HFFc6 (cell line): ENCODE data around the gene MYORG. TPM values are rescaled to one million over a fixed set of nuclear protein-coding genes. Genes with fewer than 3 reads are reported as not detected.

Experiments
- DNase-seq: peaks from one replicate; pipeline ENCODE4 v3.0.0-alpha.2; 2018
- H3K27ac Mint-ChIP-seq: 2 replicates; pipeline ENCODE4 v1.8.0; 2020; ENCODE audit warnings: mild to moderate bottlenecking, mixed read lengths
- H3K27me3 Mint-ChIP-seq: 2 replicates; pipeline ENCODE4 v1.8.0; 2021; ENCODE audit warnings: mild to moderate bottlenecking, moderate library complexity, mixed read lengths; ENCODE audit not compliant: insufficient read depth
- H3K36me3 Mint-ChIP-seq: 2 replicates; pipeline ENCODE4 v1.8.0; 2021; ENCODE audit warnings: low read depth, mixed read lengths
- H3K4me1 Mint-ChIP-seq: 2 replicates; pipeline ENCODE4 v1.8.0; 2020; ENCODE audit warnings: low read depth, mixed read lengths
- H3K4me3 Mint-ChIP-seq: 2 replicates; pipeline ENCODE4 v1.8.0; 2020; ENCODE audit warnings: mild to moderate bottlenecking, moderate library complexity, mixed read lengths
- H3K9me3 Mint-ChIP-seq: 2 replicates; pipeline ENCODE4 v1.8.0; 2020; ENCODE audit warnings: mild to moderate bottlenecking, mixed read lengths
- total RNA-seq, 6 experiments: library from RNA; stranded (reverse); fragmentation: NEBNext Ultra II Directional; extraction: Animal tissue kit (Norgen Biotek cat#: 25700); gene quantifications; 2 replicates in 1 of 6; 3 replicates in 5 of 6; pipeline ENCODE4 v1.2.3, GENCODE V29; 2021
- TF ChIP-seq, protein P1 (sequence below): fragments of 200-600 bp; sonication (generic); IDR thresholded peaks from 2 replicates; pipeline ENCODE4 v1.5.0; 2021; ENCODE audit warnings: antibody characterized with exemption, mild to moderate bottlenecking

Gene MYORG
- total RNA-seq, 6 experiments from 2014 or later, result 0.96 to 2.2 (median 1.4) TPM

DNA sequence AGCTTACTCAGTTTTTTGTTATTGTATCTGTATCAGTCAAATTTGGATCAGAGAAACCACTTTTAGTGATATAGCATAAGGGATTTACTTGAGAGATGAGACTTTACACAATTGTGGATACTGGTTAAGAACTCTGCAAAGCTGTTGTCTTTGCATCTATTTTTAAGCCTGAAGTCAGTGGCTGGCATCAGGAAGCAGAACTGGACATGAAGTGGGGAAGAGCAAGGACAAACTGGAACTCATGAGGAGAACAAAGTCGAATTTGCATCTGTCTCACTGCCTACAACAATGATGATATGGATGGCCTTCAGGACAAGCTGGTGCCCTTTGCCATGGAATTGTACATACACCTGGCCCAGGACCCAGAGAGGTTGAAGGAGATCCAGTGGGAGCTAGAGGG, 15.8 kb upstream of the MYORG start:
- Mint-ChIP-seq H3K36me3 (no peaks in the 10 kb centered on the region), H3K4me3 (no peak overlapping the region), H3K4me1 (peaks cover 8% of the 10 kb centered on the region; the same call in 1 of the 2 replicates), H3K27ac (no peak overlapping the region), H3K27me3 (peaks cover 4% of the 10 kb centered on the region; the same call in 1 of the 2 replicates), H3K9me3 (no peaks in the 10 kb centered on the region)
- no peak for DNase-seq
- TF ChIP-seq, protein P1, sequence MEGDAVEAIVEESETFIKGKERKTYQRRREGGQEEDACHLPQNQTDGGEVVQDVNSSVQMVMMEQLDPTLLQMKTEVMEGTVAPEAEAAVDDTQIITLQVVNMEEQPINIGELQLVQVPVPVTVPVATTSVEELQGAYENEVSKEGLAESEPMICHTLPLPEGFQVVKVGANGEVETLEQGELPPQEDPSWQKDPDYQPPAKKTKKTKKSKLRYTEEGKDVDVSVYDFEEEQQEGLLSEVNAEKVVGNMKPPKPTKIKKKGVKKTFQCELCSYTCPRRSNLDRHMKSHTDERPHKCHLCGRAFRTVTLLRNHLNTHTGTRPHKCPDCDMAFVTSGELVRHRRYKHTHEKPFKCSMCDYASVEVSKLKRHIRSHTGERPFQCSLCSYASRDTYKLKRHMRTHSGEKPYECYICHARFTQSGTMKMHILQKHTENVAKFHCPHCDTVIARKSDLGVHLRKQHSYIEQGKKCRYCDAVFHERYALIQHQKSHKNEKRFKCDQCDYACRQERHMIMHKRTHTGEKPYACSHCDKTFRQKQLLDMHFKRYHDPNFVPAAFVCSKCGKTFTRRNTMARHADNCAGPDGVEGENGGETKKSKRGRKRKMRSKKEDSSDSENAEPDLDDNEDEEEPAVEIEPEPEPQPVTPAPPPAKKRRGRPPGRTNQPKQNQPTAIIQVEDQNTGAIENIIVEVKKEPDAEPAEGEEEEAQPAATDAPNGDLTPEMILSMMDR, result no peak

DNA sequence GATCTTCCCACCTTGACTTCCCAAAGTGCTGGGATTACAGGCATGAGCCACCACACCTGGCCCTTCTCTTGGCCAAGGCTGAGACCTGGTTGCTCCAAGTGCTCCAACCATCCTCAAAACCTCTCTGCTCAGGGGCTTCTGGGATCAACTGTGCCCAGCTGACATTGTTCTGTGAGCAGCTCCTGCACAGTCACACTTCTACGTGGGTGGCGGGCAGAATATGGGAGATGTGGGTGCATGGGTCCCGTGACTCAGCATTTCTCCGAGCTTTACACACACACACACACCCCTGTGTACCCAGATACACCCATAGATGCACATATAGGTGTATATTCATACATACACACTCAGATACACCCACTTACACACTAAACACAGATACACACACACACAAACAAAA, 10.5 kb upstream of the MYORG start:
- Mint-ChIP-seq H3K4me3 (no peak overlapping the region), H3K4me1 (peaks cover 8% of the 10 kb centered on the region; the same call in 1 of the 2 replicates), H3K27ac (no peak overlapping the region), H3K9me3 (no peaks in the 10 kb centered on the region), H3K36me3 (no peaks in the 10 kb centered on the region), H3K27me3 (peaks cover 17% of the 10 kb centered on the region)
- TF ChIP-seq, protein P1, result no peak
- DNase-seq, result no peak

DNA sequence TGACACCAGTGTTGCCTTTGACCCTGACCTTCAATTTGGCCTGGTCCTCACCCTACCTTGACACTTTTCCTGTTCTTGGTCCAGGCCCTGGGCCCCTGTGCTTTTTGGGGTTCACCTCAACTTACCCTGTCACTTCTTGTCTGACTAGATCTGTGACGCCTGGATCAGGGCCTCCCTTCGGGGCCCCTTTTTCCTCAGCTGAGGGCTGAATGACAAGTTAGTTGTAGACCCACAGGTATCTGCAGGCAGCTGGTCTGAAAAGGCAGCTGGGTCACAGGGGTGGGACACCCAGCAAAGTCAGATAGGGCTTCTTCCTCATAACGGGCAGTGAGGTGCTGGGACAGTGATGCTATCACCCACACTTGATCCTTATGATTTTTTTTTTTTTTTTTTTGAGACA, 10.0 kb upstream of the MYORG start:
- H3K4me1 Mint-ChIP-seq, result peaks cover 8% of the 10 kb centered on the region; the same call in 1 of the 2 replicates
- H3K4me3 Mint-ChIP-seq, result no peak overlapping the region
- no peak overlapping the region for H3K27ac Mint-ChIP-seq
- no peak for DNase-seq
- no peaks in the 10 kb centered on the region for H3K9me3 Mint-ChIP-seq
- H3K36me3 Mint-ChIP-seq, result no peaks in the 10 kb centered on the region
- TF ChIP-seq, protein P1, result no peak
- H3K27me3 Mint-ChIP-seq, result peaks cover 17% of the 10 kb centered on the region

DNA sequence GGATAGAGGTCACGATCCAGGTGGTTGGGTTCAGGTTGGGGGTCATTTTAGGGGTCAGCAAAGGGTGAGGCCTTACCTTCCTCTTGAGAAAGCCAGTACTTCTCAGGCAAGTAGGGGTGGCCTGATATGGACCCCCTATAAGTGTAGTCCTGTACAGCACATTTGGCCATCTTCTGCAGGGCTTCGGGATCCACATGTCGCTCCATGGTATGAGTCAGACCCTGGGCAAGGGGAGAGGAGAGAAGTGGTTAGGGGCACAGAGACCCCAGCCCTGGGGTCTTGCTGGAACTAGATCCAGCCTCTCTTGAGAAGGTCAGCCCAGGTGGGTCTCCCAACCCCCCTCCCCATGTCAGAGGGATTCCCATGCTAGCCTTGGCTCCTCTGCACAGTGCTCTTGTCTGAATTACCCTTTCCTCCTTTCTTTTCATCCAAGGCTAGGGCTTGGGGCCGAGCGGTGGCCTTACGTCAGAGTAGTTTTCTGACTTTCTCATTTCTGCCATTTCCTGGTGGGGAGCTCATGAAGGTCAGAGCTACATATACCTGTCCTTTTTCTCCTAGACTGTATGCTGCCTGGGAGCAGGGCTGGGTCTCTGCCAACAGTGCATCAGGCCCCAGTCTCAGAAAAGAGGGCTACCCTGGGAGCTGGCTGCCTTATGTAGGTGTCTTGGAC, 9.0 kb upstream of the MYORG start:
- no peak overlapping the region for H3K27ac Mint-ChIP-seq
- H3K27me3 Mint-ChIP-seq, result peaks cover 13% of the 10 kb centered on the region
- TF ChIP-seq, protein P1, result no peak
- no peak overlapping the region for H3K4me3 Mint-ChIP-seq
- no peaks in the 10 kb centered on the region for H3K4me1 Mint-ChIP-seq
- DNase-seq, result no peak
- no peaks in the 10 kb centered on the region for H3K36me3 Mint-ChIP-seq
- H3K9me3 Mint-ChIP-seq, result no peaks in the 10 kb centered on the region

DNA sequence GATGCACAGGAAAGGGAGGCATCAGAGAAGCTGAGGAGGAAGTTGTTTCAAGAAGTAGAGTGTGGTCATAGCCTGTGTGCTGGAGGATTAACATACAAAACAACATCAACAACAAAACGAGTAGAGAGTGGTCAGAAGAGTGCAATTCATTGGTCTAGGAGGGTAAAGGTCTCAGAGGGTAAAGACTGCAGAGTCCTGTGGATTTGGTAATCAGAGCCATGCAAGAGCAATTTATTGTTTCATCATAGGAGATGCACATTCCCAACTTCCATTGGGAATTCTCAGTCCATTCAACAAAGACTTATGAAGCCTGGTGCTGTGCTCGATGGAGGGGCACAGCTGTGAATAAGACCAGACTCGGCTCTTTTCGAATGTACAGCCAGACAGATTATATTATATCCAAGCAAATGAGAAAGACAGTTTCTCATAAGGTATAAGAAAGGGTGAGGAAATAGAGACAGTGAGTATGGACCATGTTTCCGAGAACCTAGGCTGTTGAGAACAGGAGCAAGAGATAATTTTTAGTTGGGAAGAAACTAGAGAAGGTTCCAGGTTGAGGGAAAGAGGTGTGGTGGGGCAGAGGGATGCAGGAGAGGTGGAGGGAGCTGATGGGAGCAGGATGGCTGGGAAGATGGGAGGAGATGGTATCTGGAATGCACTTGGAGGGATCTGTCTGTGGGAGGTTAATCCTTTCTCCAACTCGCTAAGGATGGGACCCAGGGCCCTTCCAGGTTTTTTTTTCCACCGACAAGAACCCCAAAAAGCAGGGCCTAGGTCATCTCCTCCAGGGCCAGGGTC, 7.9 kb upstream of the MYORG start:
- Mint-ChIP-seq H3K36me3 (no peaks in the 10 kb centered on the region), H3K4me3 (no peak overlapping the region), H3K27me3 (peaks cover 13% of the 10 kb centered on the region), H3K4me1 (peaks cover 4% of the 10 kb centered on the region), H3K27ac (no peak overlapping the region), H3K9me3 (no peaks in the 10 kb centered on the region)
- TF ChIP-seq, protein P1, result no peak
- DNase-seq, result no peak
